Right lobe of liver (tissue), 6 donors: ENCODE data around the gene TEN1. TPM values are rescaled to one million over a fixed set of nuclear protein-coding genes. Genes with fewer than 3 reads are reported as not detected.

Experiments
- ATAC-seq, 4 donors: fragments of 200-7000 bp; cut with Tn5 transposase; one replicate each; pipeline ENCODE4 v1.9.1; 2020; ENCODE audit warnings: mild to moderate bottlenecking in 4 of 4, moderate library complexity in 4 of 4
- DNase-seq, 3 donors: peaks; one replicate each; pipeline ENCODE4 v3.0.0-alpha.2; 2020
- H3K27ac ChIP-seq, 3 donors: fragments of 200-600 bp; one replicate each; pipeline ENCODE4 v1.8.0; 2022
- H3K27me3 ChIP-seq, 2 donors: fragments of 200-600 bp; one replicate each; pipeline ENCODE4 v1.8.0; 2022
- H3K36me3 ChIP-seq, 4 donors: fragments of 200-600 bp; sonication (generic) in 1 of 4; one replicate each; pipeline versions ENCODE4 v1.5.1 to v1.8.0; 2017 to 2022; ENCODE audit warnings: control low read depth in 1 of 4
- H3K4me1 ChIP-seq, 4 donors: fragments of 200-600 bp; sonication (generic) in 1 of 4; one replicate each; pipeline versions ENCODE4 v1.5.1 to v1.8.0; 2017 to 2022; ENCODE audit warnings: control low read depth in 1 of 4
- H3K4me3 ChIP-seq, 3 donors: fragments of 200-600 bp; one replicate each; pipeline ENCODE4 v1.8.0; 2022
- H3K9me3 ChIP-seq, 4 donors: fragments of 200-600 bp; sonication (generic) in 1 of 4; one replicate each; pipeline versions ENCODE4 v1.5.1 to v1.8.0; 2017 to 2022; ENCODE audit warnings: control low read depth in 1 of 4
- POLR2A ChIP-seq: fragments of 450-650 bp; IDR thresholded peaks from one replicate; pipeline ENCODE4 v1.6.1; 2017; ENCODE audit warnings: antibody characterized with exemption, mild to moderate bottlenecking
- WGBS: methylation state at CpG from one replicate; pipeline ENCODE4 v1.1.6; 2018; ENCODE audit warnings: low coverage, low lambda C conversion rate; ENCODE audit not compliant: insufficient coverage; ENCODE audit errors: missing lambda C conversion rate; 5-methylcytosine and 5-hydroxymethylcytosine counted together
- intact Hi-C, 2 donors: fragments of 100-400 bp; cut with DNase I; formaldehyde crosslinking; loops; one replicate each; pipeline versions ENCODE4 v1.11.2 to v1.14.1; 2022
- total RNA-seq, 6 experiments: library from RNA; depleted of rRNA in 2 of 6; stranded (reverse); fragments of >200 nt in 2 of 6; fragmentation: NEBNext Ultra II Directional in 3 of 6; extraction: Animal tissue kit (Norgen Biotek cat#: 25700) in 3 of 6; gene quantifications; one replicate each; pipeline versions ENCODE4 v1.1.0 to v1.2.4, GENCODE V29; 2016 to 2023
- TF ChIP-seq, protein P1 (sequence below), 4 donors: fragments of 200-600 bp in 3 of 4; fragments of 450-650 bp in 1 of 4; IDR thresholded peaks; one replicate each; pipeline versions ENCODE4 v1.5.1 to v1.8.0; 2016 to 2022; ENCODE audit warnings: antibody characterized with exemption in 4 of 4, mild to moderate bottlenecking in 2 of 4
- donor health status: DM: no; HTN: yes; CAD: no.
- donor health status: DM: no; HTN: no; CAD: no.
- donor health status: DM: no; HTN: no; CAD: no.
- donor health status: DM: no; HTN: yes; CAD: no.
- donor health status: DM: no; HTN: yes; CAD: no.

Gene TEN1
- total RNA-seq, 6 experiments from 2014 or later: 6.9 to 25.2 (median 14.1) TPM

DNA sequence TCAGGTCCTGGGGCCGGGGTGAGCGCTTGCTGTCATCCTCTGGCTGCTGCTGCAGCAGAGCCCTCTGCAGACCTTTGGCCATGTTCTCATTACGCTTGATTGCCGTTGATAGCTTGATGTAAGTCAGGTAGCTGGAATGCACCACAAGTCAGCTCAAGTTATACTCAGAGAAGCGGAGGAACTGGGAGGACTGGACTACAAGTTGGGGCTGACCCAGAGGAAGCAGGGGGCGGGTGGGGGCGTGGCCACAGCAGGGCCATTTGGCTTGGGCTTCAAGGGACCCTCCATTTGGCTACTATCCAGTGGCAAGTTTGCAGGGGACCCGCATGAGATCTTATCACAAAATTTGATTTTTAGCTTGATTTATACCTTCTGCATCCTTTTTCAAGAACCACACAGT is 67.0 kb downstream of the TEN1 start:
- TF ChIP-seq, protein P1, sequence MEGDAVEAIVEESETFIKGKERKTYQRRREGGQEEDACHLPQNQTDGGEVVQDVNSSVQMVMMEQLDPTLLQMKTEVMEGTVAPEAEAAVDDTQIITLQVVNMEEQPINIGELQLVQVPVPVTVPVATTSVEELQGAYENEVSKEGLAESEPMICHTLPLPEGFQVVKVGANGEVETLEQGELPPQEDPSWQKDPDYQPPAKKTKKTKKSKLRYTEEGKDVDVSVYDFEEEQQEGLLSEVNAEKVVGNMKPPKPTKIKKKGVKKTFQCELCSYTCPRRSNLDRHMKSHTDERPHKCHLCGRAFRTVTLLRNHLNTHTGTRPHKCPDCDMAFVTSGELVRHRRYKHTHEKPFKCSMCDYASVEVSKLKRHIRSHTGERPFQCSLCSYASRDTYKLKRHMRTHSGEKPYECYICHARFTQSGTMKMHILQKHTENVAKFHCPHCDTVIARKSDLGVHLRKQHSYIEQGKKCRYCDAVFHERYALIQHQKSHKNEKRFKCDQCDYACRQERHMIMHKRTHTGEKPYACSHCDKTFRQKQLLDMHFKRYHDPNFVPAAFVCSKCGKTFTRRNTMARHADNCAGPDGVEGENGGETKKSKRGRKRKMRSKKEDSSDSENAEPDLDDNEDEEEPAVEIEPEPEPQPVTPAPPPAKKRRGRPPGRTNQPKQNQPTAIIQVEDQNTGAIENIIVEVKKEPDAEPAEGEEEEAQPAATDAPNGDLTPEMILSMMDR (IDR thresholded peaks at IDR 0.05): no peak
- TF ChIP-seq POLR2A: no peak
- Histone ChIP-seq H3K27ac (no peak overlapping the region), H3K36me3 (peaks cover 0 to 94% (median 58%) of the 10 kb centered on the region in 4 donors), H3K4me1 (no peaks in the 10 kb centered on the region), H3K27me3 (no peaks in the 10 kb centered on the region), H3K9me3 (no peaks in the 10 kb centered on the region), H3K4me3 (no peak overlapping the region)
- DNase-seq (no peak), ATAC-seq (no peak)
- intact Hi-C loops: no loop called here
- 82% methylated on average over 5 of the region's 8 CpGs for WGBS

DNA sequence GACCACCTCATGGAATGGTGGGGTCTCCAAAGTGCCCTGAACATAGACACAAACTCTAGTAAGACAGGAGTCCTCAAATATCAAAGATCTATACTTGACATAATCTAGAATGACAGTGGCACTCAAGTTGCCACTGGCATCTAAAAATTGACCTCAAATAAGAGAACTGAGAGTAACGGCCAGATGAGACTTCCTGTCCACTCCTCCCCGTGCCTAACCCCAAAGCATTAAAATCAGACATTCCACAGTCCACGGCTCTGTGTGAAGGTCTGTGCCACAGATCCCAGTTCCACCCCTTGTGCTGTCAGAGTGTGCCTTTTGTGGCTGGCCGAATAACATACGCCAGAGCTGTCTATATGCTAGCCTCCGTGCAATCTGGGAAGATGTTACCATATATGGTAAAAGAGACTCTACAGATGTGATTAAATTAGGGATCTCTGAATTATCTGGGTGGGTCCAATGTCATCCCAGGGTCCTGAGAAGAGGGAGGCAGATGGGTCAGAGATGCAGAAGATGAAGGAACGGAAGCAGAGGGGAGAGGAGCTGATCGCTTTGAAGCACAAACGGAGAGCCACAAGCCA is 69.1 kb downstream of the TEN1 start:
- Histone ChIP-seq H3K9me3 (no peaks in the 10 kb centered on the region), H3K4me3 (no peak overlapping the region), H3K4me1 (no peaks in the 10 kb centered on the region), H3K27ac (no peak overlapping the region), H3K27me3 (no peaks in the 10 kb centered on the region), H3K36me3 (peaks cover 0 to 91% (median 50%) of the 10 kb centered on the region in 4 donors)
- WGBS: 84% methylated on average over 7 of the region's 9 CpGs
- no peak for DNase-seq
- intact Hi-C loops: no loop called here
- no peak for TF ChIP-seq POLR2A
- TF ChIP-seq, protein P1 (IDR thresholded peaks at IDR 0.05): no peak
- ATAC-seq: no peak

DNA sequence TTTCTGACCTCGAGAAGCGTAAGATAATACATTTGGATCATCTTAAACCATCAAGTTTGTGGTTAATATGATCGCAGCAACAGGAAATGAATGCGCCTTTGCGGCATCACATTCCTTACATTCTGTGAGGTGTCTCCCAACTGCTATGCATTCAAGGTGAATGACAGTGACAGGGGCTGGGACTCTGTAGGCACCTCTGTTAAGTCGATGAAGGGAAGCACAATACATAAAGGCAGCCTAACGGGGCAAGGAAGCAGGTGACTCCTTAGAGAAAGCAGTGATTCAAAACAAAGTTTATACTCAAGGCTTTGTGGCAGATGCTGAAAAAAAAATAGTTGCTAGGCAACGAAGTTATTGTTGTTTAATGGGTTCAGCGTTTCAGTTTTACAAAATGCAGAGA is 69.7 kb downstream of the TEN1 start:
- Histone ChIP-seq H3K36me3 (peaks cover 0 to 89% (median 49%) of the 10 kb centered on the region in 4 donors), H3K4me1 (no peaks in the 10 kb centered on the region), H3K4me3 (no peak overlapping the region), H3K27ac (no peak overlapping the region), H3K9me3 (no peaks in the 10 kb centered on the region), H3K27me3 (no peaks in the 10 kb centered on the region)
- intact Hi-C loops: no loop called here
- ATAC-seq: no peak
- TF ChIP-seq POLR2A: no peak
- TF ChIP-seq, protein P1 (IDR thresholded peaks at IDR 0.05): no peak
- no peak for DNase-seq
- 65% methylated on average over 7 of the region's 9 CpGs for WGBS

DNA sequence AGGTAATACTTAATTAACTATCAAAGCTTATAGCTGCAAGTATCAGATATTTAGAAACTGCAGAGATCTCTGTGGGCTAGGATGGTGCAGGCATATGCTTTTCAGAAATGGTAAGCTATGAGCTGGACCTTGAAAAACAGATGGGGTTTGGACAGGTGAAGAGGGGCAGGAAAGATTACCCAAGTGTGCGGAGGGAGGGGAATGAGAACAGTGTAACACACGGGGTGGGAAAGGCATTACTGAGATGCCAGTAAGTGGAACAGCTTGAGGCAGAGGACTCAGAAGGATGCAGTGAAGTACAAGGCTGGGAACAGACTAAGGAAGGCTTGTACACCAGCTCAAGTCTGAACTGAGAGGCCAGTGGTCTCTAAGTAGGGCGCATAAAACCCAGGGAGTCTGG is 70.2 kb downstream of the TEN1 start:
- no peak for ATAC-seq
- intact Hi-C loops: no loop called here
- no peak overlapping the region for H3K27ac ChIP-seq
- WGBS: 86% methylated on average over 3 of the region's 3 CpGs
- DNase-seq: no peak
- H3K36me3 ChIP-seq: peaks cover 0 to 89% (median 47%) of the 10 kb centered on the region in 4 donors
- no peaks in the 10 kb centered on the region for H3K9me3 ChIP-seq
- TF ChIP-seq POLR2A: no peak
- TF ChIP-seq, protein P1 (IDR thresholded peaks at IDR 0.05): no peak
- H3K27me3 ChIP-seq: no peaks in the 10 kb centered on the region
- H3K4me1 ChIP-seq: no peaks in the 10 kb centered on the region
- H3K4me3 ChIP-seq: no peak overlapping the region
